Measurements from ENCODE around the gene POGLUT2.
A peak's percentile ranks its signal among the peaks of the same experiment; 100 is the strongest.

Gene POGLUT2

GRCh38 chr13:102773441-102774213 is 25.1 kb downstream of the POGLUT2 start, which contains the start of gene TEX30:
Gene TEX30 (minus strand): TSS chr13:102773786. CDS start chr13:102770026, 3,760 bp downstream.
- DNase-seq = peak; percentile 34 to 92 (median 82)
- intact Hi-C loops (cut with DNase I) = no loop called here

DNA sequence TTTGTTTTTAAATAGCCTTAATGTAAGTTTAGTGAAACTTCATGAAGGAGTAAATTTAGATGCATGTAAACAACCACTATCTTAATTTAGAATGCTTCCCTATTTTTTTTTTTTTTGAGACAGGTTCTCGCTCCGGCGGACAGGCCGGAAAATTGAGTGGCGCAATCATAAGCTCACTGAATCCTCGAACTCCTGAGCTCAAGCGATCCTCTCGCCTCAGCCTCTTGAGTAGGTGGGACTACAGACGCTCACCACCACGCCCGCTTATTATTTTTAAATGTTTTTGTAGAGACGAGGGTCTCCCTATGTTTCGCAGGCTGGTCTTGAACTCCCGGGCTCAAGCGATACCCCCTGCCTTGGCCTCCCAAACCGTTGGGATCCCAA is 26.7 kb downstream of the POGLUT2 start:
- intact Hi-C loops (cut with DNase I) = no loop called here
- no peak for DNase-seq

DNA sequence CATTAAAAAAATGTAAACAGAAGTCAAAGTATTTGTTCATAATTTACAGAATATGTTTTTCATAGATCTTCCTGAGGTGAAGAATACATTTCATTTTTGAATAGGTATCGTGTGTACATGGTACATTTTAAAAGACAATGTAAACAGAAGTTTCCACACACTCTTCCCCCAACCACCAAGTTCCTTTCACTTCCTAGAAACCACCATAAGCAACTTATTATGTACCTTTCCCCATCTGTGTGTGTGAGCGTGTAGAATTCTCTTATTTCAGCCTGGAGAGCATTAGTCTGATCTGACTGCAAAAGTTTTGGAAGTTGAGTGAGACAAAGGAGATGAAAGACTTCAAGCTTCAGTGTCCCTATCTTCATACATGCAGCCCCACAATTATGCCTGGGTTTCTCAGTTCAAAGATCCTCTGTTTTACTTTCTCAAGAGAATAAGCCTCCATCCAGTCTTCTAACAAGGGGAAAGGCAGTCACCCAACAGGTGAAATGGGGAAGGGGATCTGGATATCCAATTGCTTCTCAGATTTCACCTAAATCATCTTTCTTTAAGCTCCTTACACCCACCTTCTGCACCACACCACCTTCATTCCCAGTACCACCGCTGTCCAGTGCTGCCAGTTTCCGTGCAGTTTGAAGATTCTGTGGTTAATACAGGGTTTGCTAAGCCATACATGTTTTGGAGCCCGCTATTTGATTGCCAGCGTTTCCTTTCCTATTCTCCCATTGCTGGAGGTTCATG is 27.3 kb downstream of the POGLUT2 start:
- intact Hi-C loops (cut with DNase I) = no loop called here
- DNase-seq = no peak

DNA sequence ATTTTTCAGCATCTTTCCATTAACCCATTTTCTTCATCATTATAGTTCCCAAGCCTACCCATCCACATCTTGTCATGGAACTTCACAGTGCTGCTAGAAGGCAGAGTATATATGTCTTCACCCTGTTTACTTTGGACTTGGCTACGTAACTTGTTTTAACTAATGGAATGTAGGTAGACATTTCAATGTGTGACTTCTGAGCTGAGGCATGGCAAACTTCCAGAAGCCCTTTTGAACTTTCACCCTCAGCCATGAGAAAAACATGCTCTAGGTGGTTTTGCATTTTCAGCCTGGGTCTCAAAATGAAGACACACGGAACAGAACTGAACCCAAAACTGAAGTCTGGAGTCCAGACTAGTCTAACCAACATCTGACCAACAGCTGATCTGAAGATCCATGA is 28.3 kb downstream of the POGLUT2 start:
- intact Hi-C loops (cut with DNase I) = no loop called here
- DNase-seq = no peak

DNA sequence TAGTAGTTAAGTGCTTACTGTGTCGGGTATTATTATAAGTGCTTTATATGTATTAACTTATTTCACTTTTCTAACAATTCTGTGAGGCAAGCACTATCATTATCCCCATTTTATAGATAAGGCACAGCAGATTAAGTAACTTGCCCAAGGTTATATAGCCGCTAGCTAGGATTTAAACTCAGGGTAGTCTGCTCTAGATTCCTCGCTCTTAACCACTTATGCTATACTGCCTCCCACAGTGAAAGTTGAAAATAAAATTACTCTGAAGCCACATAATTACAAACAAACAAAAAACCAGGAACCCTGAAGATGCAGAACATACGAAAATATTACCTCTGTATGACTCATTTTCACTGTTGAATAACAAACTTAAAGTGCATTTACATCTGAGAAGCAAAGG is 29.1 kb downstream of the POGLUT2 start:
- DNase-seq = no peak
- intact Hi-C loops (cut with DNase I) = no loop called here

DNA sequence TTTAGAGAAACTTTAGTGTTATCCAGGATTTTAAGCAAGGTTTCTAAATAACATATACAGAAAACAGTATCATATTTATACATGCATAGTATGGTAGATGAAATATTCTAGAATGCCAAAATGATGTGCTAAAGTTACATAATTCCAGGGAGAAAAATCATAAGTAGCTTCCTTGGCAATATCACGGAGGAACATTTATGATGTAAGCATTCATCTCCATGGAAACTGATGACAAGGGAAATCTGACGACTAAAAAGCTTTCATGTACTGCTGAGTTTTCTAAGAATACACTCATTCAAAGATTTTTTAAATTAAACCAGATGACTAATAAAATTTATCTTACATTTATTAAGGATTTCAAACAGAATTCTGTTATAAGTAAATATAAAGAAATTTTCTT is 29.9 kb downstream of the POGLUT2 start:
- DNase-seq = no peak
- intact Hi-C loops (cut with DNase I) = no loop called here

DNA sequence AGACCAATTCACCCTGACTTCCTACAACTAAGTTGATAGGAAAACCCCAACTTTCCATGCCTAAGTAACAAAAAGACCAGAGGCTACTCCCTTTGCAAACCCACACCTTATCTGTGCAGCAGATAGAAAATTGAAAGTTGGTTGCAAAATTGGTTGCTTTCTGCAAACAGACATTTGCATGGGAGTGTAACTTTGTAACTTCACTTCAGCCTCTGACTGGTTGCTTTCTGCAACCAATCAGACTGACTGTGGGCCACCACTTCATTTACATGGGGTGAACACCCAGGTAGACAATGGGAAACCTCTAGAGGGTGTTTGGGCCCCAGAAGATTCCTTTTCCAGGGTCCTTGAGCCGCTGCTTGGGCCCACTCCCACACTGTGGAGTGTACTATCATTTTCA is 35.0 kb downstream of the POGLUT2 start:
- intact Hi-C loops (cut with DNase I) = no loop called here
- DNase-seq = no peak

DNA sequence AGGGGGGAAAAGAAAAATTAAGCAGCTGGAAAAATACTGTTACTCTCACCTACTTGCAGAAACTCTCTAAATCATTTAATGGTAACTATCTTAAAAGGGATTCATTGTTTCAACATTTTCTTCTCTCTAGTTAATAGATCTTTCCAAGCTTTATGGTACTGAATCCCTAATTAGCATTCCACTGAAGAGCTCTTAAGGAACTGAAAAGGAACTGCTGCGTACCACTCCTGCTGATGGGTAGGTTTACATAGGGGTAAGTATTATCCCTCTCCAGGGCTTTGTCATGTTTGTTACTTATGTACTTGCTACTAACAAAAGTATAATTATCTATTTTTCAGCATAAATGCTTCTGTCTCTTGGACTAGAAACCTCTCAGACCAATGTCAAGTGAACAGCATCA is 37.7 kb downstream of the POGLUT2 start:
- intact Hi-C loops (cut with DNase I) = no loop called here
- no peak for DNase-seq

DNA sequence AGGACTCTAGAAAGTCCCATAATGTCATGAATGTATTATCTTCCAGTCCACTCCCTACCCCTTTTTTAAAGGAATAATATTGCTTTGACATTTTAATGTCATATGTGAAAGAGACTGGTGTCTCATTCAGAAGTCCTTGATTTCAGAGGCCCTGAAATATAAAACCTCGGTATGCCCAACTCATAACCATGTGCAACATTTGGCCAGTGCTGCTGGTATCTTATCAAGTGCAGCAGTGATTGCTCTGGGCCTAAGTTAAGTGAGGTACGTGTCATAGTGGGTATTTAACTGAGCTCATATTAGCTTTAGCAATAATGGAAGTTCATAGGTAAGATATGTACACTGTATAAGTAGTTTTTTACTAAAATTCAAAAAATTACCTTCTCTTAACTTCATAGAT is 39.9 kb downstream of the POGLUT2 start:
- DNase-seq = no peak
- intact Hi-C loops (cut with DNase I) = no loop called here

- DNase-seq = no peak
- intact Hi-C loops (cut with DNase I) = no loop called here
Measured at GRCh38 chr13:102757006-102757405, 41.8 kb downstream of the POGLUT2 start.

GRCh38 chr13:102751886-102752285 is 46.9 kb downstream of the POGLUT2 start:
- DNase-seq = no peak
- intact Hi-C loops (cut with DNase I) = no loop called here

- intact Hi-C loops (cut with DNase I) = no loop called here
- DNase-seq = no peak
Measured at GRCh38 chr13:102742506-102742905, 56.3 kb downstream of the POGLUT2 start.

DNA sequence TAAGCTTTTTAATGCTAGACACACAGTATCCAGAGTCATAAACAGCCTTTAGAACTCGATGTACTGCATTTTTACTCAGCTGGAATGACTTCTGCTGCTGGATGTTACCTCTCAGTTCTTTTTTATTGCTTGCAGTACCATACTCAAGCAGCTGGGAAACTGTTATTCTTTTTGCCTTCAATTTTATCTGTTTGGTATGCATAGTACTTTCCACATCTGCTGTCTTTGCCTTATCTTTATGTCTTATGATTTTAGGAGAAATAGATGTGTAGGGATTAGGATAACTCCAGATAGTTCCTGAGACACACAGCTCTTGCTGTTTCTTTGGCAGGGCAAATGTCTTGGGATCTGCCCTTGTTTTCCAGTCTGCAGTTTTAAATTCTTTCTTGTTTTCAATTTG is 56.7 kb downstream of the POGLUT2 start:
- DNase-seq = no peak
- intact Hi-C loops (cut with DNase I) = no loop called here
